PC-9 (cell line): ENCODE data around the gene FKBP5. TPM values are rescaled to one million over a fixed set of nuclear protein-coding genes. Genes with fewer than 3 reads are reported as not detected.
A peak's percentile ranks its signal among the peaks of the same experiment; 100 is the strongest.

ENCODE experiments used
- BruUV-seq: library from RNA; stranded (reverse); fragments of 400-500 nt; replicated peaks from 2 replicates; lab custom pipeline; 2021; lab: Mats Ljungman, UMichigan
- CTCF ChIA-PET: fragments of 300-600 bp; sonication (Branson Sonifier 250); formaldehyde crosslinking; loops from one replicate; lab custom pipeline; 2022; ENCODE audit warnings: antibody characterized with exemption; lab: Charles Lee
- POLR2A ChIA-PET: fragments of 300-600 bp; sonication (Branson Sonifier 250); formaldehyde crosslinking; loops from one replicate; lab custom pipeline; 2022; ENCODE audit warnings: antibody characterized with exemption; ENCODE audit not compliant: unreplicated experiment; lab: Charles Lee
- DNase-seq, 2 experiments: peaks; one replicate each; pipeline versions ENCODE4 v3.0.0 to v3.0.0-alpha.2; 2015 to 2022; ENCODE audit warnings: mixed read lengths in 1 of 2
- H2AFZ ChIP-seq: fragments of 200-600 bp; sonication (generic); 2 replicates; pipeline ENCODE4 v1.8.1; 2017; ENCODE audit warnings: antibody characterized with exemption
- H3F3A ChIP-seq: fragments of 200-600 bp; sonication (generic); 2 replicates; pipeline ENCODE4 v1.8.1; 2017; ENCODE audit warnings: antibody characterized with exemption, mild to moderate bottlenecking, low read depth; ENCODE audit not compliant: insufficient read depth
- H3K27ac ChIP-seq: fragments of 200-600 bp; sonication (generic); 2 replicates; pipeline ENCODE4 v1.6.1; 2016; ENCODE audit warnings: mixed run types
- H3K27me3 ChIP-seq: fragments of 200-600 bp; sonication (generic); 2 replicates; pipeline ENCODE4 v1.6.1; 2016; ENCODE audit warnings: low read depth, mixed run types; ENCODE audit not compliant: insufficient read depth
- H3K36me3 ChIP-seq: fragments of 200-600 bp; sonication (generic); 2 replicates; pipeline ENCODE4 v1.6.1; 2016; ENCODE audit warnings: low read depth, mixed run types
- H3K4me1 ChIP-seq: fragments of 200-600 bp; sonication (generic); replicated peaks from 2 replicates; pipeline ENCODE4 v1.6.1; 2016; ENCODE audit warnings: mixed run types; ENCODE audit not compliant: insufficient read depth
- H3K4me2 ChIP-seq: fragments of 200-600 bp; sonication (generic); 2 replicates; pipeline ENCODE4 v1.6.1; 2017; ENCODE audit warnings: mixed run types
- H3K4me3 ChIP-seq: fragments of 200-600 bp; sonication (generic); 2 replicates; pipeline ENCODE4 v1.6.1; 2016; ENCODE audit warnings: mixed run types
- H3K79me2 ChIP-seq: fragments of 200-600 bp; sonication (generic); 2 replicates; pipeline ENCODE4 v1.6.1; 2017; ENCODE audit warnings: low read depth, mixed run types
- H3K9me2 ChIP-seq: fragments of 200-600 bp; sonication (generic); 2 replicates; pipeline ENCODE4 v1.8.1; 2017; ENCODE audit warnings: mild to moderate bottlenecking; ENCODE audit not compliant: insufficient read depth
- H3K9me3 ChIP-seq: fragments of 200-600 bp; sonication (generic); 2 replicates; pipeline ENCODE4 v1.8.1; 2016; ENCODE audit warnings: low read depth; ENCODE audit not compliant: insufficient read depth
- H4K20me1 ChIP-seq: fragments of 200-600 bp; sonication (generic); 2 replicates; pipeline ENCODE4 v1.8.1; 2017; ENCODE audit not compliant: insufficient read depth
- EZH2 ChIP-seq: fragments of 200-600 bp; sonication (generic); IDR thresholded peaks from 2 replicates; pipeline ENCODE4 v1.8.0; 2017; ENCODE audit warnings: antibody characterized with exemption, low read depth
- intact Hi-C: fragments of 100-400 bp; cut with micrococcal nuclease; formaldehyde crosslinking; loops from one replicate; pipeline ENCODE4 v1.10.0; 2022; ENCODE audit not compliant: unreplicated experiment
- total RNA-seq: library from RNA; stranded (reverse); gene quantifications from 2 replicates; pipeline ENCODE4 v1.2.3, GENCODE V29; 2021
- TF ChIP-seq, protein P1 (sequence below): fragments of 200-600 bp; sonication (generic); conservative IDR thresholded peaks from 2 replicates; pipeline ENCODE4 v1.6.1; 2017; ENCODE audit warnings: mixed run types, antibody characterized with exemption, mild to moderate bottlenecking, moderate library complexity

The FKBP5 gene
- total RNA-seq, 1 experiment from 2014 or later = 5.0 TPM

GRCh38 chr6:35707714-35708407, 19.1 kb upstream of the FKBP5 start:
- H3K27me3 ChIP-seq = no peaks in the 10 kb centered on the region
- BruUV-seq = no TSS peak
- no peaks in the 10 kb centered on the region for H3F3A ChIP-seq
- intact Hi-C loops = no loop called here
- H3K79me2 ChIP-seq = no peaks in the 10 kb centered on the region
- H3K36me3 ChIP-seq = no peaks in the 10 kb centered on the region
- CTCF ChIA-PET = no interaction called here
- TF ChIP-seq EZH2 = no peak
- TF ChIP-seq, protein P1, sequence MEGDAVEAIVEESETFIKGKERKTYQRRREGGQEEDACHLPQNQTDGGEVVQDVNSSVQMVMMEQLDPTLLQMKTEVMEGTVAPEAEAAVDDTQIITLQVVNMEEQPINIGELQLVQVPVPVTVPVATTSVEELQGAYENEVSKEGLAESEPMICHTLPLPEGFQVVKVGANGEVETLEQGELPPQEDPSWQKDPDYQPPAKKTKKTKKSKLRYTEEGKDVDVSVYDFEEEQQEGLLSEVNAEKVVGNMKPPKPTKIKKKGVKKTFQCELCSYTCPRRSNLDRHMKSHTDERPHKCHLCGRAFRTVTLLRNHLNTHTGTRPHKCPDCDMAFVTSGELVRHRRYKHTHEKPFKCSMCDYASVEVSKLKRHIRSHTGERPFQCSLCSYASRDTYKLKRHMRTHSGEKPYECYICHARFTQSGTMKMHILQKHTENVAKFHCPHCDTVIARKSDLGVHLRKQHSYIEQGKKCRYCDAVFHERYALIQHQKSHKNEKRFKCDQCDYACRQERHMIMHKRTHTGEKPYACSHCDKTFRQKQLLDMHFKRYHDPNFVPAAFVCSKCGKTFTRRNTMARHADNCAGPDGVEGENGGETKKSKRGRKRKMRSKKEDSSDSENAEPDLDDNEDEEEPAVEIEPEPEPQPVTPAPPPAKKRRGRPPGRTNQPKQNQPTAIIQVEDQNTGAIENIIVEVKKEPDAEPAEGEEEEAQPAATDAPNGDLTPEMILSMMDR = no peak
- DNase-seq = no peak
- H3K27ac ChIP-seq = no peak overlapping the region
- no peak overlapping the region for H2AFZ ChIP-seq
- no peaks in the 10 kb centered on the region for H3K9me2 ChIP-seq
- H3K4me1 ChIP-seq = no peaks in the 10 kb centered on the region
- no peak overlapping the region for H3K4me3 ChIP-seq
- peaks cover 3% of the 10 kb centered on the region; the same call in 1 of the 2 replicates for H3K9me3 ChIP-seq
- H4K20me1 ChIP-seq = no peaks in the 10 kb centered on the region
- POLR2A ChIA-PET = no interaction called here
- H3K4me2 ChIP-seq = no peak overlapping the region

DNA sequence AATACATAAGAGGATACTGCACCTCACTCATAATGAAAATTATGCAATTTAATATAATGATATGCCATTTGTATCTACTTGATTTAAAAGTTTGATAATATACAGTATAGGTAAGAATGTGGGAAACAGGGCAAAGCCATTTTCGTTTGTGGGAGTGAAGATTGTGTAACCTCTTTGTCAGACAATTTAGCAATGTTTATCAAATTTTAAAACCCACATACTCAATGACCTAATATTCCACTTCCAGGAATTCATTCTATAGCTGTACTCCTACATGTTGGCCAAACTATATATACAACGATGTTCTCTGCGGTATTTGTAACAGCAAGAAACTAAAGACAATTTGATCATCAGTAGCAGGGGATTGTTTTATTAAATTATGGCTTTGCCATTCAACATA, 17.8 kb upstream of the FKBP5 start:
- CTCF ChIA-PET = interaction anchor here (0.5 kb wide), 1 partner anchor 118 kb away, joined by 3 read pairs; no protein-coding TSS in a partner anchor
- Histone ChIP-seq H3K4me2 (no peak overlapping the region), H3K9me3 (peaks cover 3% of the 10 kb centered on the region; the same call in 1 of the 2 replicates), H3K79me2 (no peaks in the 10 kb centered on the region), H3K27ac (no peak overlapping the region), H2AFZ (no peak overlapping the region), H3F3A (no peaks in the 10 kb centered on the region), H3K36me3 (no peaks in the 10 kb centered on the region), H3K9me2 (no peaks in the 10 kb centered on the region), H4K20me1 (no peaks in the 10 kb centered on the region), H3K4me1 (no peaks in the 10 kb centered on the region), H3K27me3 (no peaks in the 10 kb centered on the region), H3K4me3 (no peak overlapping the region)
- intact Hi-C loops = no loop called here
- TF ChIP-seq, protein P1 = no peak
- TF ChIP-seq EZH2 = no peak
- BruUV-seq = no TSS peak
- no peak for DNase-seq
- POLR2A ChIA-PET = no interaction called here

DNA sequence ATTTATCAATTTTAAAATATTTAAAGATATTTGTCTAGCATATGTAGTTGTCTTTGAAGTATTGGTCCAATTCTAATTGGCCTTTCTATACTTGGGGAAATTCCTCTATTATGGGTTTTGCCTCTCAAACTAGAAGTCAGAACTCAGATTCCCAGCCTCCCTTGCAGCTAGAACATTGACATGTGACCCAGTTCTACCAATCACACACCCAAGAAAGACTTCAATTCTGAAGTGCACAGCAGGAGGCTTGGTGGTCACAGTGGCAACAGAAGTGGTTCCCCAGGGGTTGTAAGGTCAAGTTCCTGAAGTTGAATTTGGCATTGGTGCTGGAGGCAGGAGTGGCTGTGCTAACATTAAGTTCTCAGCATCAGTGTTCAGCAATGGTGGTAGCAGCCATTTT, 14.8 kb upstream of the FKBP5 start:
- H3K27me3 ChIP-seq = no peaks in the 10 kb centered on the region
- CTCF ChIA-PET = no interaction called here
- BruUV-seq = no TSS peak
- no peaks in the 10 kb centered on the region for H3K36me3 ChIP-seq
- H2AFZ ChIP-seq = 0 out of 2 replicates have a peak overlapping the region, but pooled peaks have one; percentile 22
- H3K27ac ChIP-seq = no peak overlapping the region
- POLR2A ChIA-PET = no interaction called here
- no peaks in the 10 kb centered on the region for H3K4me1 ChIP-seq
- no peak overlapping the region for H3K4me2 ChIP-seq
- H3K9me3 ChIP-seq = peaks cover 3% of the 10 kb centered on the region; the same call in 1 of the 2 replicates
- H3K4me3 ChIP-seq = no peak overlapping the region
- TF ChIP-seq, protein P1 = no peak
- TF ChIP-seq EZH2 = no peak
- H3K79me2 ChIP-seq = no peaks in the 10 kb centered on the region
- intact Hi-C loops = no loop called here
- H3F3A ChIP-seq = no peaks in the 10 kb centered on the region
- no peaks in the 10 kb centered on the region for H4K20me1 ChIP-seq
- no peaks in the 10 kb centered on the region for H3K9me2 ChIP-seq
- no peak for DNase-seq
